Transverse colon (tissue), 4 donors: ENCODE measurements around the gene RABL6. TPM values are rescaled to one million over a fixed set of nuclear protein-coding genes. Genes with fewer than 3 reads are reported as not detected.

Experiments
- DNase-seq: peaks from one replicate; pipeline ENCODE4 v3.0.0-alpha.2; 2019
- H3K27ac ChIP-seq, 4 donors: fragments of 200-600 bp; sonication (generic); 2 replicates each; pipeline ENCODE4 v1.5.1; 2016 to 2018; ENCODE audit warnings: inconsistent platforms in 4 of 4
- H3K27me3 ChIP-seq: fragments of 200-600 bp; sonication (generic); 2 replicates; pipeline ENCODE4 v1.5.1; 2017; ENCODE audit warnings: inconsistent platforms
- H3K36me3 ChIP-seq, 4 donors: fragments of 200-600 bp; sonication (generic); 2 replicates each; pipeline ENCODE4 v1.5.1; 2017 to 2019; ENCODE audit warnings: inconsistent platforms in 4 of 4
- H3K4me1 ChIP-seq, 4 donors: fragments of 200-600 bp; sonication (generic); 2 replicates each; pipeline ENCODE4 v1.5.1; 2017 to 2020; ENCODE audit warnings: inconsistent platforms in 4 of 4
- H3K4me3 ChIP-seq, 4 donors: fragments of 200-600 bp; sonication (generic); 1 replicate in 1 of 4; 2 replicates in 3 of 4; pipeline versions ENCODE4 v1.5.1 to v1.6.1; 2017 to 2019; ENCODE audit warnings: inconsistent platforms in 4 of 4
- H3K9me3 ChIP-seq, 2 donors: fragments of 200-600 bp; sonication (generic); 2 replicates each; pipeline ENCODE4 v1.5.1; 2017 to 2019; ENCODE audit warnings: inconsistent platforms in 2 of 2
- CTCF ChIP-seq, 5 experiments: fragments of 200-600 bp in 3 of 5; fragments of 450-650 bp in 2 of 5; sonication (generic) in 3 of 5; IDR thresholded peaks; 1 replicate in 2 of 5; 2 replicates in 3 of 5; pipeline ENCODE4 v1.5.1; 2016 to 2017; ENCODE audit warnings: antibody characterized with exemption in 5 of 5, inconsistent platforms in 3 of 5, mild to moderate bottlenecking in 2 of 5, moderate library complexity in 1 of 5
- EP300 ChIP-seq: sonication (generic); formaldehyde crosslinking; IDR thresholded peaks from one replicate; pipeline ENCODE4 v1.6.1; 2017; ENCODE audit warnings: antibody characterized with exemption, low read depth
- POLR2A ChIP-seq: fragments of 450-650 bp; IDR thresholded peaks from one replicate; pipeline ENCODE4 v1.6.1; 2016; ENCODE audit warnings: antibody characterized with exemption, mild to moderate bottlenecking, moderate library complexity
- POLR2AphosphoS5 ChIP-seq, 3 donors: sonication (generic); formaldehyde crosslinking; IDR thresholded peaks; one replicate each; pipeline ENCODE4 v1.6.1; 2016; ENCODE audit warnings: antibody characterized with exemption in 3 of 3
- WGBS, 2 donors: methylation state at CpG; one replicate each; pipeline ENCODE4 v1.1.5; 2018; ENCODE audit warnings: low coverage in 1 of 2; 5-methylcytosine and 5-hydroxymethylcytosine counted together
- in situ Hi-C, 4 donors: fragments of 200-750 bp; cut with MboI; loops; one replicate each; pipeline versions ENCODE4 v1.15.0 to v1.15.1; 2017; ENCODE audit warnings: low sequenced_read_pairs in 3 of 4, low pct_ligation_motif_present in 1 of 4, low pct_unique_long_range_greater_than_20kb in 1 of 4
- intact Hi-C: fragments of 100-400 bp; cut with DNase I; formaldehyde crosslinking; loops from one replicate; pipeline ENCODE4 v1.15.1; 2023; ENCODE audit warnings: low total_unique reads
- total RNA-seq, 4 donors: library from RNA; depleted of rRNA; stranded (reverse); fragments of >200 nt; gene quantifications; one replicate each; pipeline ENCODE4 v1.1.0, GENCODE V29; 2016

The RABL6 gene
- total RNA-seq, 4 donors from 2014 or later = 71.3 to 227 (median 160) TPM

- intact Hi-C loops (no loop called here), in situ Hi-C loops (no loop called here)
- Histone ChIP-seq H3K4me3 (no peak overlapping the region), H3K9me3 (no peaks in the 10 kb centered on the region), H3K27me3 (no peaks in the 10 kb centered on the region), H3K36me3 (peaks cover 0 to 8% (median 3%) of the 10 kb centered on the region in 4 donors), H3K27ac (peak overlapping the region; percentile 89 to 92 (median 92)), H3K4me1 (peaks cover 28 to 52% (median 40%) of the 10 kb centered on the region in 4 donors)
- no peak for TF ChIP-seq EP300
- no peak for TF ChIP-seq POLR2A
- TF ChIP-seq CTCF (IDR thresholded peaks at IDR 0.05) = no peak
- TF ChIP-seq POLR2AphosphoS5 (IDR thresholded peaks at IDR 0.05) = no peak
- 79% methylated on average over 14 of the region's 19 CpGs; no CpG with 5 or more reads in 1 of the 2 donors for WGBS, 2 donors
- peak; percentile 9 for DNase-seq
These were observed 49.4 kb downstream of the RABL6 start for GRCh38 chr9:136857166-136857565.

GRCh38 chr9:136857581-136858412, 50.0 kb downstream of the RABL6 start:
- H3K9me3 ChIP-seq = no peaks in the 10 kb centered on the region
- WGBS, 2 donors = 60% methylated on average over 18 of the region's 29 CpGs; no CpG with 5 or more reads in 1 of the 2 donors
- peak overlapping the region; percentile 89 to 92 (median 92) for H3K27ac ChIP-seq
- H3K36me3 ChIP-seq = peaks cover 0 to 14% (median 6%) of the 10 kb centered on the region in 4 donors
- H3K4me3 ChIP-seq = no peak overlapping the region
- H3K27me3 ChIP-seq = no peaks in the 10 kb centered on the region
- DNase-seq = peak; percentile 83
- intact Hi-C loops = no loop called here
- H3K4me1 ChIP-seq = peaks cover 28 to 52% (median 40%) of the 10 kb centered on the region in 4 donors
- TF ChIP-seq EP300 (no peak), POLR2A (peak; percentile 27), CTCF (IDR thresholded peaks at IDR 0.05) (peak in 2 of 5 experiments; percentile 23 to 55), POLR2AphosphoS5 (IDR thresholded peaks at IDR 0.05) (peak in 2 of 3 donors; percentile 22 to 64)
- in situ Hi-C loops = no loop called here

GRCh38 chr9:136858452-136858843, 50.7 kb downstream of the RABL6 start:
- Histone ChIP-seq H3K4me3 (no peak overlapping the region), H3K9me3 (no peaks in the 10 kb centered on the region), H3K27me3 (no peaks in the 10 kb centered on the region), H3K27ac (peak overlapping the region; percentile 89 to 92 (median 92)), H3K36me3 (peaks cover 0 to 21% (median 10%) of the 10 kb centered on the region in 4 donors), H3K4me1 (peaks cover 28 to 52% (median 40%) of the 10 kb centered on the region in 4 donors)
- 72% methylated on average over 14 of the region's 15 CpGs; no CpG with 5 or more reads in 1 of the 2 donors for WGBS, 2 donors
- TF ChIP-seq CTCF (IDR thresholded peaks at IDR 0.05) (no peak), POLR2A (no peak), EP300 (no peak), POLR2AphosphoS5 (IDR thresholded peaks at IDR 0.05) (no peak)
- intact Hi-C loops = no loop called here
- no peak for DNase-seq
- in situ Hi-C loops = no loop called here
